HL-60 (cell line): ENCODE measurements around the gene UQCRQ.

Source experiments
- DNase-seq, 2 experiments: peaks; one replicate each; pipeline ENCODE4 v3.0.0-alpha.2; 2010 to 2020; ENCODE audit warnings: low read depth in 1 of 2, low spot score in 1 of 2
- H3K27ac ChIP-seq: fragments of 250-450 bp; sonication (Bioruptor Pico); replicated peaks from 2 replicates; pipeline ENCODE4 v1.5.1; 2020; ENCODE audit warnings: mild to moderate bottlenecking, moderate library complexity
- H3K27me3 ChIP-seq: fragments of 250-450 bp; sonication (Bioruptor Pico); 2 replicates; pipeline ENCODE4 v1.5.1; 2021; ENCODE audit warnings: mild to moderate bottlenecking, moderate library complexity; ENCODE audit not compliant: insufficient read depth, poor library complexity, severe bottlenecking
- H3K4me3 ChIP-seq: replicated peaks from 2 replicates; pipeline ENCODE4 v1.5.1; 2011; ENCODE audit warnings: mild to moderate bottlenecking, control low read depth, low read length; ENCODE audit not compliant: insufficient read depth
- CTCF ChIP-seq: IDR thresholded peaks from one replicate; pipeline ENCODE4 v1.5.1; 2011; ENCODE audit warnings: low read length, control low read depth, inconsistent platforms; ENCODE audit not compliant: insufficient read depth
- GABPA ChIP-seq: IDR thresholded peaks from 2 replicates; pipeline ENCODE4 v1.6.1; 2012; ENCODE audit warnings: low read depth
- POLR2AphosphoS5 ChIP-seq: IDR thresholded peaks from 2 replicates; pipeline ENCODE4 v1.6.1; 2012; ENCODE audit warnings: low read depth
- REST ChIP-seq: IDR thresholded peaks from 2 replicates; pipeline ENCODE4 v1.6.1; 2012; ENCODE audit warnings: low read depth; ENCODE audit not compliant: insufficient replicate concordance
- SPI1 ChIP-seq: IDR thresholded peaks from 2 replicates; pipeline ENCODE4 v1.6.1; 2012; ENCODE audit warnings: low read depth, mild to moderate bottlenecking, borderline replicate concordance

UQCRQ gene

GRCh38 chr5:132890817-132891216 is 24.4 kb downstream of the UQCRQ start:
- Histone ChIP-seq H3K4me3 (no peak overlapping the region), H3K27me3 (no peaks in the 10 kb centered on the region), H3K27ac (no peak overlapping the region)
- TF ChIP-seq REST (no peak), POLR2AphosphoS5 (no peak), SPI1 (no peak), CTCF (no peak), GABPA (no peak)
- DNase-seq: no peak

GRCh38 chr5:132895719-132896305 is 29.4 kb downstream of the UQCRQ start:
- H3K4me3 ChIP-seq: no peak overlapping the region

More at GRCh38 chr5:132895719-132896305, 29.4 kb downstream of the UQCRQ start:
- Histone ChIP-seq H3K27ac (no peak overlapping the region), H3K27me3 (no peaks in the 10 kb centered on the region)
- TF ChIP-seq REST: no peak
- no peak for TF ChIP-seq POLR2AphosphoS5
- TF ChIP-seq GABPA: no peak
- no peak for TF ChIP-seq CTCF
- TF ChIP-seq SPI1: no peak
- DNase-seq: no peak
